ENCODE data around the gene FGD4. TPM values are rescaled to one million over a fixed set of nuclear protein-coding genes. Genes with fewer than 3 reads are reported as not detected.

FGD4 gene
- total and polyA plus RNA-seq, 2 donors (not counting 3 experiments of a cell fraction or from before 2014, with no cell fraction given): 6.6 to 44.7 TPM

GRCh38 chr12:32423559-32423958 is 24.2 kb downstream of the FGD4 start:
- H3K79me2 ChIP-seq (ENCODE audit: control insufficient read depth, insufficient read depth, low read length): peaks cover 10% of the 10 kb centered on the region
- dilution Hi-C loops (cut with MboI; ENCODE audit: extremely low pct_ligation_motif_present, low sequenced_read_pairs): no loop called here
- no TSS peak for BruUV-seq (replicated peaks)

More at GRCh38 chr12:32423559-32423958, 24.2 kb downstream of the FGD4 start:
- Histone ChIP-seq H3K4me2 (ENCODE audit: insufficient read depth, low read length) (no peak overlapping the region), H3K27ac (ENCODE audit: insufficient read depth, low read depth, low read length) (no peak overlapping the region), H2AFZ (ENCODE audit: low read depth, low read length) (no peak overlapping the region), H3K4me3 (replicated peaks in 1 of 3; ENCODE audit: insufficient read depth in 1 of 3, low read depth in 1 of 3, low read length in 3 of 3) (no peak overlapping the region), H4K20me1 (replicated peaks; ENCODE audit: control insufficient read depth, extremely low read depth, insufficient read depth, low read length) (no peaks in the 10 kb centered on the region), H3K9ac (replicated peaks; ENCODE audit: extremely low read depth, insufficient read depth, low read length) (no peak overlapping the region), H3K36me3 (ENCODE audit: control insufficient read depth in 2 of 2, extremely low read depth in 1 of 2, insufficient read depth in 2 of 2, low read length in 2 of 2) (peaks cover 0 to 2% of the 10 kb centered on the region in 2 experiments), H3K27me3 (ENCODE audit: control insufficient read depth in 2 of 2, insufficient read depth in 2 of 2, low read length in 2 of 2) (no peaks in the 10 kb centered on the region), H3K4me1 (ENCODE audit: control insufficient read depth, extremely low read depth, insufficient read depth, low read length) (peaks cover 8% of the 10 kb centered on the region), H3K9me3 (replicated peaks; ENCODE audit: control insufficient read depth, insufficient read depth, low read length) (no peaks in the 10 kb centered on the region), H3K9me1 (replicated peaks; ENCODE audit: control insufficient read depth, extremely low read depth, insufficient read depth, low read length) (no peaks in the 10 kb centered on the region)
- FAIRE-seq: no peak
- DNase-seq (ENCODE audit: low read depth, low spot score): no peak
- POLR2A ChIA-PET: no interaction called here
- no peak for TF ChIP-seq EZH2 (IDR thresholded peaks at IDR 0.05; ENCODE audit: borderline replicate concordance, low read depth, low read length, severe bottlenecking)
- no peak for TF ChIP-seq JUN (IDR thresholded peaks at IDR 0.05; ENCODE audit: borderline replicate concordance, insufficient read depth, insufficient read length, low read depth)
- TF ChIP-seq, protein P1, sequence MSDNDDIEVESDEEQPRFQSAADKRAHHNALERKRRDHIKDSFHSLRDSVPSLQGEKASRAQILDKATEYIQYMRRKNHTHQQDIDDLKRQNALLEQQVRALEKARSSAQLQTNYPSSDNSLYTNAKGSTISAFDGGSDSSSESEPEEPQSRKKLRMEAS (IDR thresholded peaks at IDR 0.05; ENCODE audit: insufficient read depth, insufficient read length): no peak
- TF ChIP-seq FOS (IDR thresholded peaks at IDR 0.05; ENCODE audit: borderline replicate concordance, insufficient read depth, low read length): no peak
- TF ChIP-seq POLR2A (IDR thresholded peaks at IDR 0.05; ENCODE audit: low read depth, low read length): no peak
- no peak for TF ChIP-seq GATA2 (IDR thresholded peaks at IDR 0.05; ENCODE audit: insufficient read depth, insufficient read length, low read depth, low read length)
- TF ChIP-seq CTCF (IDR thresholded peaks at IDR 0.05; ENCODE audit: extremely low read depth in 1 of 2, insufficient read depth in 1 of 2, low read depth in 1 of 2, low read length in 2 of 2): no peak
- CTCF ChIA-PET: interaction anchor here (1.3 to 1.9 kb wide), 5 partner anchors 10 to 234 kb away, joined by 3 to 5 read pairs (median 4); no protein-coding TSS in a partner anchor
- intact Hi-C loops (cut with micrococcal nuclease): loop anchor here (2.0 kb wide), 2 partner anchors 13 to 31 kb away; no protein-coding TSS in a partner anchor

Measured in endothelial cell of umbilical vein (primary cell).